Thyroid gland (tissue), 4 donors: ENCODE data around the gene PDIA4.

Experiments used
- CTCF ChIP-seq, 6 experiments: fragments of 200-600 bp in 3 of 6; fragments of 450-650 bp in 3 of 6; sonication (generic) in 3 of 6; IDR thresholded peaks; one replicate each; pipeline ENCODE4 v1.5.1; 2016 to 2019; ENCODE audit warnings: antibody characterized with exemption in 6 of 6, mild to moderate bottlenecking in 2 of 6, inconsistent platforms in 1 of 6, moderate library complexity in 1 of 6
- POLR2A ChIP-seq, 2 donors: fragments of 450-650 bp; IDR thresholded peaks; one replicate each; pipeline ENCODE4 v1.6.1; 2017; ENCODE audit warnings: antibody characterized with exemption in 2 of 2, mild to moderate bottlenecking in 2 of 2, moderate library complexity in 1 of 2

- no peak for TF ChIP-seq CTCF (IDR thresholded peaks at IDR 0.05)
- TF ChIP-seq POLR2A (IDR thresholded peaks at IDR 0.05), result no peak
These were observed 42.2 kb upstream of the PDIA4 start for GRCh38 chr7:149070372-149071125.
